Activated T-cell treated with anti-CD3 and anti-CD28 coated beads for 48 hours (primary cell): ENCODE data around the gene OAT.
A peak's percentile ranks its signal among the peaks of the same experiment; 100 is the strongest.
"Not testable (repeated sequence)": the region's sequence is repeated elsewhere in the genome, so short reads cannot be mapped to it uniquely, and the experiment has no call there.

Source experiments
- DNase-seq: peaks from one replicate; pipeline ENCODE4 v3.0.0-alpha.2; 2020; ENCODE audit warnings: low read depth

Gene OAT

DNA sequence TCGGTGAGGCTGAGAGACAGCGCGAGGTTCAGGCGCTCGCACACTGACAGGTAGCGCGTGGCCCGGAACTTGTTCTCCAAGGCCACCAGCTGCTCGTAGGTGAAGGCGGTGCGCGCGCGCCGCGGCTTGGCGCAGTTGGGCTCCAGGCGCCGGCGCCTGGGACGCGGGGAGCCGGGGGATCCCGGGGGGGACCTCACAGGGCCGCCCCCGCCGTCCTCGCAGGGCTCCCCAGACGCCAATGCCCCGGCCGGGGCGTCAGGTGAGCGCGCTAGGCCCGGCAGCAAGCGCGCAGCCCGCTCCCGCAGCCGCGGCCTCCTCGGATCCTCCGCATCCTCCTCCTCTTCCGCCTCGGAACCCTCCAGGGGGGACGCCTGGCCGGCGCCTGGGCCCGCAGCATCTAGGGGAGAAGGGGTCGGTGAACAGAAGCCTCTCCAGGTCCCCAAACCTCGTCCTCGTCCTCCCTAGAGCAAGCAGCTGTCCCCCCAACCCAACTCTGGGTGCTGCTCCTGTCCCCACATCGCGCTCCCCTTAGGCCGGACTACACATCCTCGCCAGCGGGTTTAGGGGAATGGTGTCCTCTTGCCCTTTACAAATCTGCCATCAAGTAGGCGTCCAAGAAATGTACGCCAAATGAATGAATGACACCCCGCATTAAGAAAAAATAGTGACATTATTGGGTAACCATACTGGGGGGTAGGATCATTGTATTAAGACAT lies 29.2 kb upstream of the OAT start:
- no peak for DNase-seq

DNA sequence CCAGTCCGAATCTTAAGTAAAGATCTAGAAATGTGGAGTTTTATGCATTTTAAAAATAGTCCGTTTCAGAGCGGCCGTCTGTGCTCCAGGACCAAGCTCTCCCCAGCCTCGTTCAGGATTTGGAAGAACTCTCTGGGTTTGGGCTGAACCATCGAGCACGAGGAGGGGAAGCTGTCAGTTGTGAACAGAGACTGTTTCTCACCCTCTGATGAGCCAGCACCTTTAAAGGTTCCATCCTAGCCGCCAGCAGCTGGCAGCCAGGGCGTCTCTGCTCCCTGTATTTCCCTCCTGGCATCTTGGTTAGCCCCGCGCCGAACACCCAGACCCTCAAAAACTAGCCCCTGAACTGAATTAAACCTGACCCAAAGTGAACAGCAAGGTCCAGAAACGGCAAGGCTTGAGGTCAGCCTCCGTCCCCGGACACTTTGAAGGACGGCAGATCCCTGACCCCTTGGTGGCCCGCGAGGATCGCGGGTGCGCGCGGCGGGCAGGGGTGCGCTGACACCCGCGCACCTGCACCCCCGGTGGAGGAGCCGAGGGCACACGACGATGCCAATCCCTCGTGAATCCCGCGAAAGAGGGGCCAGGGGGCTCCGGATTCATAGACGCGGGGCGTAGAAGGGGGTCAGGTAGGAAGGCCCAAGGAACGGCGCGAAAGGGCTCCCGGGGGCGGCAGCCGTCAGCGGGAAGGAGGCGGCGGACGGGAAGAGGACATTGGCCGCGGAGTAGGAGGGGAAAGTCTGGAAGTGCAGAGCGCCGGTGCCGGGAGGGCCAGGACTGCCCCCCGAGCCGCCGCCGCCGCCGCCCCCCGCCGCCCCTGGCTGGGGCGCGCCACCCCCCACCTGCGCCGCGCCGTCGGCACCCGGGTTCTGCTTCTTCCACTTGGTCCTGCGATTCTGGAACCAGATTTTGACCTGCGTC lies 28.4 kb upstream of the OAT start:
- DNase-seq, result no peak

DNA sequence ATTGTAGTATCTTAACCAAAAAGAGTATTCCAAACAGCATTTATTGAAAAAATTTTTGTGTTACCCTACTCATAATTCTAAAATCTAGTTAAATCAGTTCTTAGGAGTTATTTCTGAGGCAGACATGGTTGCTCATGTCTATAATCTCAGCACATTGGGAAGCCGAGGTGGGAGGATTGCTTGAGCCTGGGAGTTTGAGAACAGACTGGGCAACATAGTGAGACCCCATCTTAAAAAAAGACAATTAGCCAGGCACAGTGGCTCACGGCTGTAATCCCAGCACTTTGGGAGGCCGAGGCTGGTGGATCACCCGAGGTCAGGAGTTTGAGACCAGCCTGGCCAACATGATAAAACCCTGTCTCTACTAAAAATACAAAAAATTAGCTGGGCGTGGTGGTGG lies 23.0 kb upstream of the OAT start:
- not testable (repeated sequence) for DNase-seq

DNA sequence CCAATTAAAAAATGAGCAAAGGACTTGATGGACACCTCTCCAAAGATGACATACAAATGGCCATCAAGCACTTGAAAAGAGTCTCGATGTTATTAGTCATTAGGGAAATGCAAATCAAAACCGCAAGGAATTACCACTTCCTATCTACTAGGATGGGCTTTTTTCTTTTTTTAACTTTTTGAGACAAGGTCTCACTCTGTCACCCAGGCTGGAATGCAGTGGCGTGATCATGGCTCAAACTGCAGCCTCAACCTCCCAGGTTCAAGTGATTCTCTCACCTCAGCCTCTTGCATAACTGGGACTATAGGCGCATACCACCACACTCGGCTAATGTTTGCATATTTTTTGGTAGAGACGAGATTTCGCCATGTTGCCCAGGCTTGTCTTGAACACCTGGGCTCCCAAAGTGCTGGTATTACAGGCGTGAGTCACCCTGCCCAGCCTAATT lies 17.5 kb upstream of the OAT start:
- no peak for DNase-seq

DNA sequence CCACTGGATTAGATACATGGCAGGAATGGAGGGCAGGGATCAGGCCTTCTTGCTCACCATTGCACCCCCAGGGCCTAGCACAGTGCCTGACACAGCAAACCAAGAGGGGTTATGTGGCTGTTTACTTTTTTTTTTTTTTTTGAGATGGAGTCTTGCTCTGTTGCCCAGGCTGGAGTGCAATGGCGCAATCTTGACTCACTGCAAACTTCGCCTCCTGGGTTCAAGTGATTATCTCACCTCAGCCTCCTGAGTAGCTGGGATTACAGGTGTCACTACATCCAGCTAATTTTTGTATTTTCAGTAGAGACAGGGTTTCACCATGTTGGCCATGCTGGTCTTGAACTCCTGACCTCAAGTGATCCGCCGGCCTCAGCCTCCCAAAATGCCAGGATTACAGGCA lies 17.0 kb upstream of the OAT start:
- DNase-seq, result not testable (repeated sequence)

DNA sequence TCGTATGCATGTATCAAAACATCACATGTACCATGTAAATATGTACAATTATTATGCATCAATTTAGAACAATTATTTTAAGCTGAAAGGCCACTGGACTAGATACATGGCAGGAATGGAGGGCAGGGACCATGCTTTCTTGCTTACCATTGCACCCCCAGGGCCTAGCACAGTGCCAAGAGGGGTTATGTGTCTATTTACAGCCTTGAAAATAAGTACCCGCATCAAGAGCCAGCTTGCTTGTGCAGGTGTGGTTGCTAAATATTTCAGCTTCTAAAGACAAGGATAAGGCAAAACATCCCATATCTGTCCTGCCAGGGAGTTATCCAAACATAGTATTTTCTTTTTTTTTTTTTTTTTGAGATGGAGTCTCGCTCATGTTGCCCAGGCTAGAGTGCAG lies 14.7 kb upstream of the OAT start:
- no peak for DNase-seq

DNA sequence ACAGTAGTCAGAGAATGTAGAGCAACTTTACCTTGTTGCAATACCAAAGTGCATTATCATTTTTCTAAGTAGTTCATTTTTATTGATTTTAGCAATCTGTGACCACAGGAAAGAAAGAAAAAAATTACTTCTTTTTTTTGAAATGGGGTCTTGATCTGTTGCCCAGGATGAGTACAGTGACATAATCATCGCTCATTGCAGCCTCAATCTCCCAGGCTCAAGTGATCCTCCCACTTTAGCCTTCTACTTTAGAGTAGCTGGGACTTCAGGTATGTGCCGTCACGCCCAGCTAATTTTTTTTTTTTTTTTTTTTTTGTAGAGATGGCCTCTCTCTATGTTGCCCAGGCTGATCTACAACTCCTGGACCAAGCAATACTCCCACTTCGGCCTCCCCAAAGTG lies 11.4 kb upstream of the OAT start:
- DNase-seq, result no peak

DNA sequence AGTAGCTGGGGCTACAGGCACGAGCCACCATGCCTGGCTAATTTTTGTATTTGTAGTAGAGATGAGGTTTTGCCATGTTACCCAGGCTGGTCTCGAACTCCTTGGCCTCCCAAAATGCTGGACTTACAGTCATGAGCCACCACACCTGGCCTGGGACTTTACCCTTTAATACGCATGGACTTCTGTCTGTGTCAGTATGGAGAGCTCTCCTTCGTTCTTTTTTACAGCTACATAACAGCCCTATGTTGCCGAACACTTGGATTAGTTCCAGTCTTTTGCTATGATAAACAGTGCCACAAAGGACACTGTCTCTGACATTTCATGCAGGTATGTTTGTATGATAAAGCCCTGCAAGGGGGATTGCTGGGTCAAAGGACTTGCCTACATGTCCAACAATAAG lies 10.9 kb upstream of the OAT start:
- no peak for DNase-seq

DNA sequence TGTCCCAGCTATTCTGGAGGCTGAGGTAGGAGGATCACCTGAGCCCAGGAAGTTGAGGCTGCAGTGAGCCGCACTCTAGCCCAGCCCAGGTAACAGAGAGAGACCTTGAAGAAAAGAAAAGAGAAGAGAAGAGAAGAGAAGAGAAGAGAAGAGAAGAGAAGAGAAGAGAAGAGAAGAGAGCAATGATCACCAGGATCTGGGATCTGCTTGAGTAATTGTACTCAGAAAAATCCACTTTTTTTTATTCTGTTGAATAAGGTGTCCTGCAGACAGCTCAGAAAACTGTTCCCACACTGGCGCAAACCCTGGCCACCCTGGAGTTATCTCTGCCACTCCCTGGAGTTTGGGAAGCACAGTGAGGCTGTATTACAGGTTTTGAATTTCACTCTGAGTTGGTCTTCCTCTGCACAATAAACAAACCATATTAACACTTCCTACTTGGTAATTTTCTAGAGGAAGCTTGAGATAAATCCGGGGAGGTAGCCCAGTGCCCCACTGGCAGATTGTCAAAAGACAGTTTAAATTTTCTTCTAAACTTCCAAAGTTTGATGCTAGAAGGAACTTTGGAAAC lies 9.6 kb upstream of the OAT start:
- DNase-seq, result no peak

DNA sequence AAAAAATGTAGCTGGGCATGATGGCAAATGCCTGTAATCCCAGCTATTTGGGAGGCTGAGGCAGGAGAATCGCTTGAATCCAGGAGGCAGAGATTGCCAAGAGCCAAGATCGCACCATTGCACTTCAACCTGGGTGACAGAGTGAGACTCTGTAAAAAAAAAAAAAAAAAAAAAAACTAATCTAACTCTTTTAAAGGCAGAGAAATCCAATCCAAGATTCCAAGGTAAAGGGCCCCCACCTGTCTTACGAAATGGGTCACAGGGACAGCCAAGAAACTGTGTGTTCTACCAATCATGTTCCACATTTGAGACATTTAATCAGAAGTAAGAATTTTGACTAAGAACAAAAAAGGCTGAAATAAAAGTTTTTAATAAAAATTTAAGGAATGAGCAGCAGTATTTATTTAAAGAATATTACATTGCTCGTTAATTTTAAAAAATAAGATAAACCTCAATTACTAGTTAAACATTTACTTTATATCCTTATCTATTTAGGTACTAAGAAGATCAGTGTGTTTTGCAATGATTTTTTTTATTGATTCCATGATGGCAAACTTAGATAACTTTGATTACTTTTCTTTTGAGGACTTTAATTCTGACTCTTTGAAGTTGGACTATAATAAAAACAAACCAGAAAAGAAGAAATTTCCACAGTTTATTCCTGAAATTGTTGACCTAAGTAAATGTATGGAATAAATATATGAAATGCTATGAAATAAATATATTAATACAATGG lies 6.7 kb upstream of the OAT start:
- no peak for DNase-seq

DNA sequence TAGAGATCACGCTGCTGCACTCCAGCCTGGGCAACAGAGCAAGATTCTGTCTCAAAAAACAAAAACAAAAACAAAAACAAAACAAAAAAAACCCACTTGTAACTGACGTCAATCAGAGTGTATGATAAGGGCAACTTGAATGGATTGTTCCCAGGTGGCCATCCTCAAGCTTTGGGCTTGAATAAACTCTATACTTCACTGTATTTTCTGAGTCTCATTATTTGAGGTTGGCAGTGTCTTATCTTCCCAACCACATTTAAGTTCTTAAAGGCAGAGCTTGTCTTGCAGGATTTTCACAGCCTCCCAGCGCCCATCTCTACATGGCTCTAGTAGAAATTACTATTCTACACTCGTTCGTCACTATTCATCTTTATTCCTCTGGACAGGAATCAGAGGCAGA lies 5.1 kb upstream of the OAT start:
- DNase-seq, result no peak

DNA sequence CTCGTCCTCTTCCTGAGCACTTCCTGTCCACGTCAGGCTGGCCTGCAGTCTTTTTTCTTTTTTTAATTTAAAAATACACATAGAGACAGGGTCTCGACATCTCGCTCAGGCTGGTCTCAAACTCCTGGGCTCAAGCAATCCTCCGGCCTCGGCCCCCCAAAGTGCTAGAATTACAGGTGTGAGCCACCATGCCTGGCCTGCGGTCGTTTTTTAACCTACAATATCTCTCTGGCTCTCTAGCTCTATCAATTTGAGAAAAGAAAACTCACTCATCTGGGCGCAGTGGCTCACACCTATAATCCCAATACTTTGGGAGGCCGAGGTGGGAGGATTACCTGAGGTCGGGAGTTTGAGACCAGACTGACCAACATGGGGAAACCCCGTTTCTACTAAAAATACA lies 4.0 kb upstream of the OAT start:
- DNase-seq, result no peak

DNA sequence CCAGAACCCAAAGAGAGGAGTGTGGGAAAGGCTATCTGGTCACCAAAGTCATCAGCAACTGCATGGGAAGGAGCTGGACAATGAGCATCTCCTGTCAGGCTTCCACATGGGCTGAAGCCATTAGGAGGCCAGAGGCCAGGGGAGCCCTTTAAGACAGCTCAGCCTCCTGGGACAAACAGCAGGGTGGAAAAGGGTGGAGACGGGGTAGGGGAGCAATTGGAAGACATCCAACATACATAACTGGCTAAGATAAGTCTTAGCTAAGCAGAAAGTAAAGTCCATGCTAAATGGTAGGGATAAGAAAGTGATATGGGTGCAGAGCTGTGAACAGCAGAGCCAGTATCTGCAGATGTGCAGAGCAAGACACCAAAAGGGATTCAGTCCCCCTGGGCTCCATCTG lies 1.5 kb upstream of the OAT start:
- no peak for DNase-seq

DNA sequence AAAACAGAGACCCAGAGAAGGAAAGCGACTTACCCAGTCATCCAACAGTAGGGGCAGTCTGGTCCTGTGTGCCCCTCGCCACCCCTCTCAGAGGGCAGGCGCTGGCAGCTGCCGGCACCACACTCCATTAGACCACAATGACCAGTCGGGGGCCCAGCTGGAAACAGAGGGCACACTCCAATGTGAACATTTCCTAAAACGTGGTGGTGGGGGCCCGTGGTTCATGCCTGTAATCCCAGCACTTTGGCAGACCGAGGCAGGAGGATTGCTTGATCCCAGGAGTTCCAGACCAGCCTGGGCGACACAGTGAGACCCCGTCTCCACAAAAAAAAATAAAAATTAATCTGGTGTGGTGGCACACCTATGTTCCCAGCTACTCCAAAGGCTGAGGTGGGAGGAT lies 912 bp upstream of the OAT start:
- DNase-seq, result no peak

DNA sequence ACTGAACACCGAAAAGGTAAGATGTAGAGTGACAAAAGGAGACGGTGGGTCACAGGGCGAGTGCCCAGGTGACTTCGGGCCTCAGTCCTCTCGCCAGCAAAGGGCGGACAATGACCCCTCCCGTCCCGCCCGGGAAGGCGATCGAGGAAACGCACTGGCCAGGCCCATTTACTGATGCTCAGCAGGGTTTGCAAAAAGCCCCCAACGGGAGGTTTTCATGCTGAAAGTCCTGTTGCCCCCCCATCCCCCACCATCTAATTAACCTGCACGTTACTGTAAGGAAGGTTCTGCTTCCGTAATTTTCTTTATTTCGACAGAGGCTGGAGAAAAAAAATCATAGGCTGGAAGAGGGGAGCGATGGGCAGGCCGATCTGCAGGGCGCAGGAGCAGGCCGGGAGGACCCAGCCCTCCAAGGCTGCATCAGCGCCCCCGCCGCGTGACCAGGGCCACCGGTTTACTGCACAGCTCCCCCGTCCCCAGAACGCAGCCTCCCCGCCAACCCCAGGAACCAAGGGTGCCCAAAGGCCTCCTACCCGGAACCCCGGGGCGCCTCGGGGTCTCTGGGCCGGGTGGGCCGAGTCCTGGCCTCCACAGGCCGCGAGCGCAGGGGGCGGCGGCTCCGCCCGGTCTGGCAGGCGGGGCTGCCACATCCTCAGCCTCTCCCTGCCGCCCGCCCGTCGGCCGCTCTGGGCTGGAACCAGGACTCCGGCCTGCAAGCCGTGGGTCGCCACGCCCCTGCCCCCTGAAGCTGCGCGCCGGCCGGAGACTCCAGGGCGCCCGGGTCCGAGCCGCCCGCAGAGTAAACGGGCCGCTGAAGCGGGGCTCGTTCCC lies 613 bp downstream of the OAT start:
- DNase-seq, result peak; percentile 41

DNA sequence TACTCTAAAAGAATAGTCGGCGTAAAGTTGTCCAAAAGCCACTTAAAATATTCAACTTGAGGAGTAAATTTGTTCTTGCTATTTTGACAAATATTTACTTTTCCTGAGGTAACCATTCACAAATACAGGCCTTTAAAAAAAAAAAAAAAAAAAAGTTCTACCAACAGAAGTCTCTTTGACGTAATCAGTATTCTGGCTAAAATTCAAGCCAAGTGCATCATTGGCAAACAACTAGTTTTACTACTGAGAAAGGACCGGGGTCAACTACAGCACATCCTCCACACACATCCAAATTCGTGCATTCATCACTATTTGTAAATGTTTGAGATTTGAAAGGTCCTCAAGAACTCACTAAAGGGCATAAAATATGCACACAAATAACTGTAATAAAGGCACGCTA lies 2.0 kb downstream of the OAT start:
- DNase-seq, result no peak

DNA sequence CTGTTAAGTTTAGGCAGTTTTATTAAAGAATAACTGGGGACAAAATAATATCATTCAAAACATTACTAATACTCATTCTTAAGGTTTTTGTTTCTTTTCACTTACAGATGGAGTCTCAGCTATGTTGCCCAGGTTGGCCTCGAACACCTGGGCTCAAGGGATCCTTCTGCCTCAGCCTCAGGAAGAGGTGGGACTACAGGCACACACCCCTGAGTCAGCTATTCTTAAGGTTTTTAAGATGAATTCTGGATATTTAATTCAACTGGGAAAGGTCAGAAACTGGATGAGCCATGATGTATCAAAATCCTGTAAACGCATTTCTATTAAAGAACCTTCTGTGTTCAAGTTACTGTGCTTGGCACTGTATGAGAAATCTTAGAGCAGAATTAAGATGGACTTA lies 3.5 kb downstream of the OAT start:
- DNase-seq, result no peak

DNA sequence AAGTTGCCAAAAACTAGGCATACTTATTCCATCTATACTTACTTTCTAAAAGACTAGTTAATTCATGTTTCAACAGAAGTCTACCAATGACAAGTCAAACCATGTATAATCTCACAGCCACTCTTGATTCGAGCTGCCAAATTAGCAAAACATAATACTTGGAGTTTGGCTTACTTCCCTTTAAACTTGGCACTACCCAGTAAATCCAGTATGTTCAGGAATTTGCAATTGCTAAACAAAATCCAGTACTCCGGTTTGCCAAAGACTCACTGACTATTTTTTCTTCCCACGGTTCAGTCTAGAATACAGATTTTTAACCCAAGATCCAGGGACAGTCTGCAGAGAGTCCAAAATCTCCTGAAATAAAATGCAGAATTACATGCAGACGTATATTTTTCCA lies 4.6 kb downstream of the OAT start:
- no peak for DNase-seq

DNA sequence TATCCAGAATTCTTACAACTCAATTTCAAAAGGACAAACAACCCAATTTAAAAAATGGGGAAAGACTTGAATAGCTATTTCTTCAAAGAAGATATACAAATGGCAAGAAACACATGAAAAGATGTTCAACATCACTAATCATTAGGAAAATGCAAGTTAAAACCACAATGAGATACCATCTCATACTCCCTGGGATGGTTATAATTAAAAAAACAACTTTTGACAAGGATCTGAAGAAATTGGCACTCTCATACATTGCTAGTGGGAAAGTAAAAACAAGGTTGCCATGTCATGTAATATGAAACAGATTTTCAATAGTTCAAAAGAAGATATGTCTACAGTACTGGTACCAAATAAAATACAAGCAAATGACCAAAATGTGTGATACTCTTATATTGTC lies 9.0 kb downstream of the OAT start:
- no peak for DNase-seq

DNA sequence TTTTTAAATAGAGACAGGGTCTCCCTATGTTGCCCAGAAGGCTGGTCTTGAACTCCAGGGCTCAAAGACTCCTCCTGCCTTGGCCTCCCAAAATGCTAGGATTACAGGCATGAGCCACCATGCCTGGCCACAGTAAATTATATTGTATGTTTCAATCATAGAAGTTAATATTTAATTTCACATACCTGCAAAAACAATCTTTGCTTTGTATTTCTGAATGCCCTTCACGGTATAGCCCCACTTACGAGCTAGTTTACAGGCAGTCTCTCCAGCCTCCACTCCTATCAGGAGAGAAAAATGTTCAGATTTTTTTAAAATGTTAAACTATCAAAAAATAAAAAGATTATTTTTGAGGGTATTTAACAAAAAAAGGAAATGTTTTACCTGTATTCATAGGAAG lies 10.4 kb downstream of the OAT start:
- DNase-seq, result no peak

DNA sequence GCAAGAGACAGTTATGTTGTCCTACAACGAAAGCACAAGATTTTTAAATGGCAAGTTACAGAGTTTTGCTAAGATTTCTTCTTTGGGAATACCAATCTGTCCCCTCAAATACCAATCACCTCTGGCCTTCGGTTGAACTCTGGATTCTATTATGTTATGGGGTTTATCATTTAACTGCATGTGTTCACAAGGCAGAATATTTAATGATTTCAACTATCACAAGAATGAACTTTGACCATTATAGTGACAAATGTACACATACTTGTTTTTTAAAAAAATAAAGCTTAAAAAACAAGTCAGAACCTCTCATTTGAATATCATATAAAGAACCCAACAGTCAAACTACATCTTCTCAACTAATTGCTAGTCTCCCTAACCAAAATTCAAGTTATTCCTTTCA lies 11.3 kb downstream of the OAT start:
- no peak for DNase-seq

DNA sequence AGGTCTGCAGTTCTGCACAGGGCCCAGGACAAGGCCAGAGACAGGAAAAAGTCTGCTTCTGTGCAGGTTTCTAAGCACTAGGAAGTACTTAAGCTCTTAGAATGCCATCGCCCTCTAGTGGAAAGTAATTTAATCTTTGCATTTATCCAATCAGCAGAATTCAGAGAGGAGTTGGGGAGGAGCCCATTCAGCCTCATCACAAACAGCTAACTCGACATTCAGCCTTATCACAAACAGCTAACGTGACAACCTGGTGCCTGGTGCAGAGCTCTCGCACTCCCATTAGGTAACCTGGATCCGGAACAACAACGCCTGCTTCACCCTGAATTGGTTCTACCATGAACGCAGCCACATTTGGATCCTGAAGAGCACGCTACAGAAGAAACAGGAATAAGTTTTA lies 15.2 kb downstream of the OAT start:
- DNase-seq, result no peak
